Glutamatergic neuron (in vitro differentiated cells): ENCODE measurements around the gene ALG14. TPM values are rescaled to one million over a fixed set of nuclear protein-coding genes. Genes with fewer than 3 reads are reported as not detected.

Source experiments
- DNase-seq: peaks from one replicate; pipeline ENCODE4 v3.0.0; 2022
- H3K27ac Mint-ChIP-seq: one replicate; pipeline ENCODE4 v1.8.0; 2020; ENCODE audit warnings: mild to moderate bottlenecking, mixed read lengths, inconsistent platforms; ENCODE audit not compliant: unreplicated experiment
- H3K27me3 Mint-ChIP-seq: one replicate; pipeline ENCODE4 v1.8.0; 2020; ENCODE audit warnings: mild to moderate bottlenecking, moderate library complexity, mixed read lengths, inconsistent platforms; ENCODE audit not compliant: unreplicated experiment
- H3K36me3 Mint-ChIP-seq: one replicate; pipeline ENCODE4 v1.8.0; 2020; ENCODE audit warnings: mild to moderate bottlenecking, mixed read lengths, inconsistent platforms; ENCODE audit not compliant: unreplicated experiment
- H3K4me1 Mint-ChIP-seq: one replicate; pipeline ENCODE4 v1.8.0; 2020; ENCODE audit warnings: mild to moderate bottlenecking, low read depth, mixed read lengths, inconsistent platforms; ENCODE audit not compliant: unreplicated experiment
- H3K4me3 Mint-ChIP-seq: one replicate; pipeline ENCODE4 v1.8.0; 2020; ENCODE audit warnings: mild to moderate bottlenecking, mixed read lengths, inconsistent platforms; ENCODE audit not compliant: unreplicated experiment
- H3K9me3 Mint-ChIP-seq: one replicate; pipeline ENCODE4 v1.8.0; 2020; ENCODE audit warnings: mild to moderate bottlenecking, moderate library complexity, mixed read lengths, inconsistent platforms; ENCODE audit not compliant: unreplicated experiment
- total RNA-seq: library from RNA; stranded (reverse); fragmentation: NEBNext Ultra II Directional; extraction: Animal tissue kit (Norgen Biotek cat#: 25700); gene quantifications from one replicate; pipeline ENCODE4 v1.2.1, GENCODE V29; 2021; ENCODE audit not compliant: unreplicated experiment
- TF ChIP-seq, protein P1 (sequence below): fragments of 200-600 bp; sonication (generic); IDR thresholded peaks from one replicate; pipeline ENCODE4 v1.5.0; 2021; ENCODE audit not compliant: partially characterized antibody, unreplicated experiment

Gene ALG14
- total RNA-seq, 1 donor from 2014 or later = 4.7 TPM

DNA sequence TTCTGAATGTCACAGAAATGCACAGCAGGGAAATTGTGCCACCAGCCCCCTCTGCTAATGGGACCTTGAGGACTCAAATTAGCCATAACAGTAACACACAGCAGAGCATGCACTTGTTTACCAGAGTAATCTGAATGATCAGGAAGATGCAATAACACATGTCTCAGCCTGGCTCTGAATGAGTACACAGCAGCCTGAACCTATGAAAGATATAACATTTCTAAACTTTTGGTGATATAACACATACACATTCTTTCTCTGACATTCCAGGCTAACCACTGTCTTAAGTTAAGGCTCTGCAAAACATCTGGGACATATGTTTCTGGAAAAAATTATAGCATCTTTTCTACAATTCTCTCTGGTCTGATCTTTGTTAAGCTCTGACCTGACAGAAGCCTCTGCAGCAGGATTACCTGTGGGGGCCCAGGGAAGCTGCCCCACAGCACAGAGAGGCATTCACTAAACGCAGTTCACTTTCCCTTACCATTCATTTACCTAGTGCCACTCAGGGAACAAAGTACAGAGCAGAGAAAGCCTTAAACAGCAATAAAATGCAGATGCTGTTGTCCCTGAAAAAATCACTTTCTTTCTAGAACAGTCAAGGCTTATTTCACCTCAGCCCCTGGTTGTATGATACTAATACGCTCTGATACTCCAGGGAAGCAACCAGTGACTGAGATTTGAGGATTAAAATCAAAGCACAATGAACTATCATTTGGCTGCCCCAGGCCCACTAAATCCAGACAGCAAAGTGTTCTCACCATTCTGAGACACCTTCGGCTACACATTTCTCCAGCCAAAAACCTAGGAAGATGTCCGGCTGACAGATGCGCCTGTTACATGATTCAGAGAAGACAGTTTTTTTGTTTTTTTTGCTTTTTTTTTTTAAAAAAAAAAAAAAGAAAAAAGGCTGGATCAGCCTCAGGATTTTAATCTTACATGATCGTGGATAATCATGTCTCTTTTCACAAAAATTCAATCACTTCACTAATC is 91.9 kb downstream of the ALG14 start:
- Mint-ChIP-seq H3K9me3 (peaks cover 2% of the 10 kb centered on the region), H3K4me1 (no peaks in the 10 kb centered on the region), H3K27me3 (no peaks in the 10 kb centered on the region), H3K36me3 (no peaks in the 10 kb centered on the region), H3K4me3 (no peak overlapping the region), H3K27ac (no peak overlapping the region)
- no peak for DNase-seq
- TF ChIP-seq, protein P1, sequence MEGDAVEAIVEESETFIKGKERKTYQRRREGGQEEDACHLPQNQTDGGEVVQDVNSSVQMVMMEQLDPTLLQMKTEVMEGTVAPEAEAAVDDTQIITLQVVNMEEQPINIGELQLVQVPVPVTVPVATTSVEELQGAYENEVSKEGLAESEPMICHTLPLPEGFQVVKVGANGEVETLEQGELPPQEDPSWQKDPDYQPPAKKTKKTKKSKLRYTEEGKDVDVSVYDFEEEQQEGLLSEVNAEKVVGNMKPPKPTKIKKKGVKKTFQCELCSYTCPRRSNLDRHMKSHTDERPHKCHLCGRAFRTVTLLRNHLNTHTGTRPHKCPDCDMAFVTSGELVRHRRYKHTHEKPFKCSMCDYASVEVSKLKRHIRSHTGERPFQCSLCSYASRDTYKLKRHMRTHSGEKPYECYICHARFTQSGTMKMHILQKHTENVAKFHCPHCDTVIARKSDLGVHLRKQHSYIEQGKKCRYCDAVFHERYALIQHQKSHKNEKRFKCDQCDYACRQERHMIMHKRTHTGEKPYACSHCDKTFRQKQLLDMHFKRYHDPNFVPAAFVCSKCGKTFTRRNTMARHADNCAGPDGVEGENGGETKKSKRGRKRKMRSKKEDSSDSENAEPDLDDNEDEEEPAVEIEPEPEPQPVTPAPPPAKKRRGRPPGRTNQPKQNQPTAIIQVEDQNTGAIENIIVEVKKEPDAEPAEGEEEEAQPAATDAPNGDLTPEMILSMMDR = no peak

DNA sequence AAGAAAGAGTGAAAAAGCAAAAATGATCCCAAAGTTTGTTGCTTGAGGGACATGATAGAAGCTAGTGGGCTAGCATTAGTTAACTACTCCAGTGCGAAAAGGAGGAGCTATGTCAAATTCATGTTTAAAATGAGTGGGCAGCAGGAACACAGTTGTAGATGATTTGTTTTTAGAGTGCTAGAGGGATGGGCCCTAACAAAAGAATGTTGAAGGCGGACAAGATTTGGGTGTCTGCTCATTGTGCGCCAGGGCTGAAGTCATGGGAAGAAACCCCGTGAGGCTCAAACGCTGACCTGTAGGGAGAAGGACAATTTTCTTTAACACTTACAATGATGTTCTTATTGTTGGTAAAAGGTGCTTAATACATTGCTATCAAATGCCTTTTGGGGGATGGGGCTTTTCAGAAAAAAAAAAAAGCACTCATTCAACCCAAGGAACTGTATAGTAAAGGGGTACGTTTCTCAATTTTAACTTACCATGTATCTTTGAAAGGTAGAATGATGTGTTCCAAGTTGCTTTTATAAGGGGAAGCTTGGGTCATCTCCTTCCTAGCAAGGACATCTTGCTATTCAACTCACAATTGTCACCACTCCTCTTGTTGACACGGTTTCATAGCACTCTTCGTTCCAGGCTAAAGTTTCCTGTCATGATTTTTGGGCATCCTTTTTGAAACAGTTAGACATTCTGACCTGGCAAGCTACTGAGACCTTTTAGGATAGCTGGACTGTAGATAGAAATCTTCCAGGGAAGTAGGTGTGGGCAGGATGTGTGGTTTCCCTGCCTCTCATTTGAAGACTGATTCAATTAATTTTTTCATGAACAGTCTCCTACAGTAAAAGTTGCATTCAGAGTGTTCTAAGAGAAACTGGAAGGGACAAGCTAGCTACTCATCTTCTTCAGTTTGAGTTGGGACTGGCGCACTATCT is 92.8 kb downstream of the ALG14 start:
- H3K27me3 Mint-ChIP-seq = no peaks in the 10 kb centered on the region
- H3K27ac Mint-ChIP-seq = no peak overlapping the region
- TF ChIP-seq, protein P1 = no peak
- H3K4me1 Mint-ChIP-seq = no peaks in the 10 kb centered on the region
- no peak overlapping the region for H3K4me3 Mint-ChIP-seq
- DNase-seq = no peak
- H3K36me3 Mint-ChIP-seq = no peaks in the 10 kb centered on the region
- peaks cover 2% of the 10 kb centered on the region for H3K9me3 Mint-ChIP-seq

DNA sequence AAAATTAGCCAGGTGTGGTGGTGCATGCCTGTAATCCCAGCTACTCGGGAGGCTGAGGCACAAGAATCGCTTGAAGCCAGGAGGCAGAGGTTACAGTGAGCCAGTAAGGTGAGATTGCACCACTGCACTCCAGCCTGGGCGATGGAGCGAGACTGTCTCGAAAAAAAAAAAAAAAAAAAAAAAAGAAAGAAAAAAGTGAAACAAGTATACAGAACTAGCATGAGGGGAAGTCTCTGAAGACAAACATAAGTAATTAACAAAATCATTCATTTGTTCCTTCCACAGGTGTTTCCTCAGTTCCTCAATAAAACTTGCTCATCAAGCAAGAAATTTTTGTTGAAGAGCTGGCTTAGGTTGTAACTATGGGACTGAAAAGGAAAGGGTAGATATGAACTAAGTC is 93.6 kb downstream of the ALG14 start:
- no peak for DNase-seq
- Mint-ChIP-seq H3K27ac (no peak overlapping the region), H3K36me3 (no peaks in the 10 kb centered on the region)

DNA sequence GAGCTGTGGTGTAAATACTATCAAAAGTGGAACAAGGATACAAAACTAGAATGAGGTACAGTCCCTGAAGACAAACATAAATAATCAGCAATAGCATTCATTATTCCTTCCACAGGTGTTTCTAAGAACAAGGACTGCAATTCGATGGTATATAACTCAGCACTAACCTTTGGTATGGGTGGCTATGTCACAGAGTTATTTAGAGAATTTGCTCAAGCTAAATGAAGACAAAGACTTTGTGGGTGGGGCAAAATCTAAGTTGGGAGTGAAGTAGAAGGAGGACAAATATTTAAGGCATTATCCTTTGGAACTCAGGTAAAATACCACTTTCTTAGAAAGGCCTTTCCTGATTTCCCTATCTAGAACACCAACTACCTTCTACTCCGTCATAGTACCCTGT is 94.3 kb downstream of the ALG14 start:
- Mint-ChIP-seq H3K4me3 (no peak overlapping the region), H3K9me3 (peaks cover 2% of the 10 kb centered on the region), H3K36me3 (no peaks in the 10 kb centered on the region), H3K4me1 (no peaks in the 10 kb centered on the region), H3K27me3 (no peaks in the 10 kb centered on the region), H3K27ac (no peak overlapping the region)
- no peak for DNase-seq
- TF ChIP-seq, protein P1 = no peak

More for the DNA sequence above, 93.6 kb downstream of the ALG14 start:
- Mint-ChIP-seq H3K9me3 (peaks cover 2% of the 10 kb centered on the region), H3K4me3 (no peak overlapping the region), H3K4me1 (no peaks in the 10 kb centered on the region), H3K27me3 (no peaks in the 10 kb centered on the region)
- TF ChIP-seq, protein P1 = no peak
